HepG2 (cell line): ENCODE results near the gene RAB3D. TPM values are rescaled to one million over a fixed set of nuclear protein-coding genes. Genes with fewer than 3 reads are reported as not detected.

Experiments used
- AGO2 ChIP-seq: fragments of 200-400 bp; formaldehyde crosslinking; optimal IDR thresholded peaks from 2 replicates; pipeline ENCODE3; 2017; ENCODE audit warnings: mild to moderate bottlenecking, low read depth, low read length, moderate library complexity
- CEBPG ChIP-seq: IDR thresholded peaks from 2 replicates; pipeline ENCODE4 v1.6.1; 2016
- E2F2 ChIP-seq: sonication (generic); formaldehyde crosslinking; IDR thresholded peaks from 2 replicates; pipeline ENCODE4 v1.4.0; 2020; ENCODE audit warnings: missing genetic modification reagents, borderline replicate concordance
- HINFP ChIP-seq: sonication (generic); formaldehyde crosslinking; IDR thresholded peaks from 2 replicates; pipeline ENCODE4 v1.4.0; 2020; ENCODE audit warnings: low read depth, mild to moderate bottlenecking, missing genetic modification reagents
- HNRNPLL ChIP-seq: fragments of 200-400 bp; formaldehyde crosslinking; IDR thresholded peaks from 2 replicates; pipeline ENCODE4 v1.6.1; 2017; ENCODE audit warnings: mild to moderate bottlenecking, low read depth, low read length; ENCODE audit not compliant: poor library complexity, severe bottlenecking
- MBD4 ChIP-seq: IDR thresholded peaks from 2 replicates; pipeline ENCODE4 v1.6.1; 2012; ENCODE audit warnings: low read length, inconsistent platforms, borderline replicate concordance
- RARG ChIP-seq: sonication (generic); formaldehyde crosslinking; IDR thresholded peaks from 2 replicates; pipeline ENCODE4 v1.4.0; 2020; ENCODE audit warnings: low read depth, mild to moderate bottlenecking, missing genetic modification reagents
- RERE ChIP-seq: IDR thresholded peaks from 2 replicates; pipeline ENCODE4 v1.6.1; 2016; ENCODE audit warnings: low read depth, missing genetic modification reagents, missing compliant biosample characterization
- SMC3 ChIP-seq: IDR thresholded peaks from 2 replicates; pipeline ENCODE4 v1.6.1; 2011; ENCODE audit warnings: low read length, improper control_type of control experiment
- TARDBP ChIP-seq: sonication (generic); formaldehyde crosslinking; IDR thresholded peaks from 2 replicates; pipeline ENCODE4 v1.8.0; 2022; ENCODE audit warnings: mild to moderate bottlenecking, missing genetic modification reagents
- WIZ ChIP-seq: sonication (generic); formaldehyde crosslinking; IDR thresholded peaks from 2 replicates; pipeline ENCODE4 v1.5.1; 2020; ENCODE audit warnings: mild to moderate bottlenecking, missing genetic modification reagents
- XRCC5 ChIP-seq: fragments of 200-400 bp; formaldehyde crosslinking; optimal IDR thresholded peaks from 2 replicates; pipeline ENCODE3; 2017; ENCODE audit warnings: mild to moderate bottlenecking, low read length
- ZBTB3 ChIP-seq: sonication (generic); formaldehyde crosslinking; IDR thresholded peaks from 2 replicates; pipeline ENCODE4 v1.4.0; 2020; ENCODE audit warnings: low read depth, mild to moderate bottlenecking, moderate library complexity, missing genetic modification reagents, borderline replicate concordance
- ZNF253 ChIP-seq: sonication (generic); formaldehyde crosslinking; IDR thresholded peaks from 2 replicates; pipeline ENCODE4 v1.8.0; 2022; ENCODE audit warnings: mild to moderate bottlenecking, missing genetic modification reagents, borderline replicate concordance
- ZNF614 ChIP-seq: IDR thresholded peaks from 2 replicates; pipeline ENCODE4 v1.6.1; 2018; ENCODE audit warnings: missing biosample characterization, missing genetic modification reagents, inconsistent platforms, borderline replicate concordance
- polyA plus RNA-seq, 8 experiments: library from polyadenylated mRNA; depleted of rRNA in 3 of 8; stranded (reverse) in 7 of 8; unstranded in 1 of 8; fragments of >200 nt; fragmentation: Illumina TruSeq in 4 of 8; extraction: Trizol in 4 of 8; gene quantifications; 2 replicates each; pipeline versions ENCODE4 v1.2.1 to v1.2.3, GENCODE V29; 2011 to 2016; ENCODE audit warnings: low read depth in 4 of 8, missing spikeins in 1 of 8, mixed read lengths in 1 of 8; ENCODE audit not compliant: insufficient read depth in 1 of 8
- total RNA-seq, 5 experiments: library from RNA; depleted of rRNA; stranded (reverse); fragments of >200 nt; fragmentation: Illumina TruSeq; extraction: Trizol; gene quantifications; 2 replicates each; pipeline ENCODE4 v1.2.3, GENCODE V29; 2016; ENCODE audit warnings: low read depth in 1 of 5
- TF ChIP-seq, protein P1 (sequence below): sonication (generic); formaldehyde crosslinking; IDR thresholded peaks from 2 replicates; pipeline ENCODE4 v1.9.0; 2022; ENCODE audit warnings: low read depth, missing genetic modification reagents
- TF ChIP-seq, protein P2 (sequence below): sonication (generic); formaldehyde crosslinking; IDR thresholded peaks from 2 replicates; pipeline ENCODE4 v1.8.1; 2023; ENCODE audit warnings: missing genetic modification reagents, inconsistent platforms, borderline replicate concordance

Gene RAB3D
- total and polyA plus RNA-seq, 2 of the 13 experiments (the other 11 are each of a cell fraction or from before 2014, with no cell fraction given): 2.0 to 16.1 TPM

- TF ChIP-seq, protein P1, sequence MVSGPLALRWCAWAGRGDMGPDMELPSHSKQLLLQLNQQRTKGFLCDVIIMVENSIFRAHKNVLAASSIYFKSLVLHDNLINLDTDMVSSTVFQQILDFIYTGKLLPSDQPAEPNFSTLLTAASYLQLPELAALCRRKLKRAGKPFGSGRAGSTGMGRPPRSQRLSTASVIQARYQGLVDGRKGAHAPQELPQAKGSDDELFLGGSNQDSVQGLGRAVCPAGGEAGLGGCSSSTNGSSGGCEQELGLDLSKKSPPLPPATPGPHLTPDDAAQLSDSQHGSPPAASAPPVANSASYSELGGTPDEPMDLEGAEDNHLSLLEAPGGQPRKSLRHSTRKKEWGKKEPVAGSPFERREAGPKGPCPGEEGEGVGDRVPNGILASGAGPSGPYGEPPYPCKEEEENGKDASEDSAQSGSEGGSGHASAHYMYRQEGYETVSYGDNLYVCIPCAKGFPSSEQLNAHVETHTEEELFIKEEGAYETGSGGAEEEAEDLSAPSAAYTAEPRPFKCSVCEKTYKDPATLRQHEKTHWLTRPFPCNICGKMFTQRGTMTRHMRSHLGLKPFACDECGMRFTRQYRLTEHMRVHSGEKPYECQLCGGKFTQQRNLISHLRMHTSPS (CRISPR knock-in tag): no peak
- TF ChIP-seq HINFP: no peak
- no peak for TF ChIP-seq XRCC5
- TF ChIP-seq ZBTB3 (CRISPR knock-in tag): no peak
- TF ChIP-seq, protein P2, sequence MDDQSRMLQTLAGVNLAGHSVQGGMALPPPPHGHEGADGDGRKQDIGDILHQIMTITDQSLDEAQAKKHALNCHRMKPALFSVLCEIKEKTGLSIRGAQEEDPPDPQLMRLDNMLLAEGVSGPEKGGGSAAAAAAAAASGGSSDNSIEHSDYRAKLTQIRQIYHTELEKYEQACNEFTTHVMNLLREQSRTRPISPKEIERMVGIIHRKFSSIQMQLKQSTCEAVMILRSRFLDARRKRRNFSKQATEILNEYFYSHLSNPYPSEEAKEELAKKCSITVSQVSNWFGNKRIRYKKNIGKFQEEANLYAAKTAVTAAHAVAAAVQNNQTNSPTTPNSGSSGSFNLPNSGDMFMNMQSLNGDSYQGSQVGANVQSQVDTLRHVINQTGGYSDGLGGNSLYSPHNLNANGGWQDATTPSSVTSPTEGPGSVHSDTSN (CRISPR knock-in tag): no peak
- no peak for TF ChIP-seq WIZ (CRISPR knock-in tag)
- TF ChIP-seq AGO2: peak; percentile 41
- no peak for TF ChIP-seq TARDBP (CRISPR knock-in tag)
- no peak for TF ChIP-seq CEBPG
- peak; percentile 19 for TF ChIP-seq HNRNPLL
- no peak for TF ChIP-seq ZNF614
- TF ChIP-seq RARG (CRISPR knock-in tag): no peak
- no peak for TF ChIP-seq RERE (CRISPR knock-in tag)
- TF ChIP-seq E2F2 (CRISPR knock-in tag): no peak
- no peak for TF ChIP-seq MBD4
- TF ChIP-seq SMC3: peak; percentile 41; the same call in 1 of the 2 replicates
- no peak for TF ChIP-seq ZNF253 (CRISPR knock-in tag)
Observed at GRCh38 chr19:11378319-11379189, 39.1 kb upstream of the RAB3D start (continued).
